ENCODE results near the gene NEMP2. TPM values are rescaled to one million over a fixed set of nuclear protein-coding genes. Genes with fewer than 3 reads are reported as not detected.
A peak's percentile ranks its signal among the peaks of the same experiment; 100 is the strongest.

Gene NEMP2
- total and polyA plus RNA-seq, 4 donors, result 5.7 to 6.9 (median 5.8) TPM

- peak in 1 of 6 donors; percentile 58 for DNase-seq (ENCODE audit: low read depth in 4 of 6, low spot score in 6 of 6)
- H3K9me3 ChIP-seq (ENCODE audit: control insufficient read depth, insufficient read depth, low read length), result no peaks in the 10 kb centered on the region
- H3K4me1 ChIP-seq (ENCODE audit: control insufficient read depth, insufficient read depth, low read length), result no peaks in the 10 kb centered on the region
- no peak overlapping the region for H3K4me3 ChIP-seq (ENCODE audit: low read depth, low read length)
- H3K36me3 ChIP-seq (ENCODE audit: control insufficient read depth, insufficient read depth, low read length), result no peaks in the 10 kb centered on the region
- 0% methylated on average over 1 of the region's 2 CpGs for WGBS (ENCODE audit: insufficient coverage)
- H3K27me3 ChIP-seq (ENCODE audit: control insufficient read depth, insufficient read depth, low read length), result no peaks in the 10 kb centered on the region
- H3K27ac ChIP-seq (ENCODE audit: low read depth, low read length), result no peak overlapping the region
Measured at GRCh38 chr2:190562121-190562520, 27.6 kb upstream of the NEMP2 start.

DNA sequence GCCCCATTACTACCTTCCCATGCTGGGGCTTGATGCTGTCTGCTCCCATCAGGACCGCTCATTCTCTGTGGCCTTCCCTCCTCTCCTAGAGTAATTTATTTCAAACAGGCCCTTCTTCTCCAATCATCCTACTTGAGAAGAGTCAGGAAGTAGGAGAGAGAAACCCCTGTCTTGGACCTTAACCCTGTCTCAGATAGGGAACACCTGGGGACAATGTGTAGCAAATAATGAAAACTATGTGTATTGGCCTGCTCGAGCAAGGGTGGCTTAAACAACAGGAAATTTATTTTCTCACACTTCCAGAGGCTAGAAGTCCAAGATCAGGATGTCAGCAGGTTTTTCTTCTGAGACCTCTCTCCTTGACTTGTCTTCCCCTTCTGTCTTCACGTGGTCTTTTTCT is 26.6 kb upstream of the NEMP2 start:
- Histone ChIP-seq H3K27ac (ENCODE audit: low read depth, low read length) (no peak overlapping the region), H3K36me3 (ENCODE audit: control insufficient read depth, insufficient read depth, low read length) (no peaks in the 10 kb centered on the region), H3K4me1 (ENCODE audit: control insufficient read depth, insufficient read depth, low read length) (no peaks in the 10 kb centered on the region), H3K4me3 (ENCODE audit: low read depth, low read length) (no peak overlapping the region), H3K9me3 (ENCODE audit: control insufficient read depth, insufficient read depth, low read length) (no peaks in the 10 kb centered on the region), H3K27me3 (ENCODE audit: control insufficient read depth, insufficient read depth, low read length) (no peaks in the 10 kb centered on the region)
- 50% methylated on average over 1 of the region's 3 CpGs for WGBS (ENCODE audit: insufficient coverage)
- DNase-seq (ENCODE audit: low read depth in 4 of 6, low spot score in 6 of 6), result no peak

GRCh38 chr2:190554357-190555006 is 20.0 kb upstream of the NEMP2 start:
- Histone ChIP-seq H3K27ac (ENCODE audit: low read depth, low read length) (no peak overlapping the region), H3K4me1 (ENCODE audit: control insufficient read depth, insufficient read depth, low read length) (no peaks in the 10 kb centered on the region), H3K36me3 (ENCODE audit: control insufficient read depth, insufficient read depth, low read length) (no peaks in the 10 kb centered on the region), H3K27me3 (ENCODE audit: control insufficient read depth, insufficient read depth, low read length) (no peaks in the 10 kb centered on the region), H3K9me3 (ENCODE audit: control insufficient read depth, insufficient read depth, low read length) (no peaks in the 10 kb centered on the region), H3K4me3 (ENCODE audit: low read depth, low read length) (no peak overlapping the region)
- 84% methylated on average over 5 of the region's 7 CpGs for WGBS (ENCODE audit: insufficient coverage)
- no peak for DNase-seq (ENCODE audit: low read depth in 4 of 6, low spot score in 6 of 6)

DNA sequence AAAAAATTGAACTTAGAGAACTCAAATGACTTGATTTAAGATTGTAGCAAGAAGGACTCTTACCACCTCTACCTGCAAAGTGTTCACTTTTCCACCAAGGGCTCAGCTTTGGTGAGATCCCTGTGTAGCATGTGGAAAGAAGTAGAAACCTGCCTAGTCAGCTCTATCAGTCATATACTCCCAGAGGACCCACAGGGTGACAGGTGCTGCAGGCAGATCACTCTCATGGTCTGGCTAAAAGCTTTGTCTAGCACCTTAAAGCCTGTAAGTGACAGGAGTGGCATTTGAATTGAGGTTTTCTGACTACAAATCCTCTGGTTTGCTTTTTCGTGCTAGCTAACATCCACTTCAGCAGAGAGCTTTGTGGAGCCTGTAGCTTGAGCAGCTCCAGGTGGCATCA is 18.7 kb upstream of the NEMP2 start:
- 80% methylated on average over 1 of the region's 1 CpG for WGBS (ENCODE audit: insufficient coverage)
- no peaks in the 10 kb centered on the region for H3K9me3 ChIP-seq (ENCODE audit: control insufficient read depth, insufficient read depth, low read length)
- DNase-seq (ENCODE audit: low read depth in 4 of 6, low spot score in 6 of 6), result no peak
- no peaks in the 10 kb centered on the region for H3K27me3 ChIP-seq (ENCODE audit: control insufficient read depth, insufficient read depth, low read length)
- no peaks in the 10 kb centered on the region for H3K4me1 ChIP-seq (ENCODE audit: control insufficient read depth, insufficient read depth, low read length)
- H3K4me3 ChIP-seq (ENCODE audit: low read depth, low read length), result no peak overlapping the region
- H3K27ac ChIP-seq (ENCODE audit: low read depth, low read length), result no peak overlapping the region
- H3K36me3 ChIP-seq (ENCODE audit: control insufficient read depth, insufficient read depth, low read length), result no peaks in the 10 kb centered on the region

GRCh38 chr2:190551928-190552327 is 17.4 kb upstream of the NEMP2 start:
- Histone ChIP-seq H3K27me3 (ENCODE audit: control insufficient read depth, insufficient read depth, low read length) (no peaks in the 10 kb centered on the region), H3K4me3 (ENCODE audit: low read depth, low read length) (no peak overlapping the region), H3K36me3 (ENCODE audit: control insufficient read depth, insufficient read depth, low read length) (no peaks in the 10 kb centered on the region), H3K4me1 (ENCODE audit: control insufficient read depth, insufficient read depth, low read length) (no peaks in the 10 kb centered on the region), H3K27ac (ENCODE audit: low read depth, low read length) (no peak overlapping the region), H3K9me3 (ENCODE audit: control insufficient read depth, insufficient read depth, low read length) (no peaks in the 10 kb centered on the region)
- DNase-seq (ENCODE audit: low read depth in 4 of 6, low spot score in 6 of 6), result no peak
- WGBS (ENCODE audit: insufficient coverage), result 95% methylated on average over 2 of the region's 4 CpGs

- WGBS (ENCODE audit: insufficient coverage), result no CpG with 5 or more reads among the region's 3 CpGs
- H3K4me1 ChIP-seq (ENCODE audit: control insufficient read depth, insufficient read depth, low read length), result no peaks in the 10 kb centered on the region
- H3K27ac ChIP-seq (ENCODE audit: low read depth, low read length), result no peak overlapping the region
- no peak overlapping the region for H3K4me3 ChIP-seq (ENCODE audit: low read depth, low read length)
- H3K9me3 ChIP-seq (ENCODE audit: control insufficient read depth, insufficient read depth, low read length), result no peaks in the 10 kb centered on the region
- no peaks in the 10 kb centered on the region for H3K36me3 ChIP-seq (ENCODE audit: control insufficient read depth, insufficient read depth, low read length)
- no peaks in the 10 kb centered on the region for H3K27me3 ChIP-seq (ENCODE audit: control insufficient read depth, insufficient read depth, low read length)
- DNase-seq (ENCODE audit: low read depth in 4 of 6, low spot score in 6 of 6), result no peak
Measured at GRCh38 chr2:190550137-190550536, 15.6 kb upstream of the NEMP2 start.

DNA sequence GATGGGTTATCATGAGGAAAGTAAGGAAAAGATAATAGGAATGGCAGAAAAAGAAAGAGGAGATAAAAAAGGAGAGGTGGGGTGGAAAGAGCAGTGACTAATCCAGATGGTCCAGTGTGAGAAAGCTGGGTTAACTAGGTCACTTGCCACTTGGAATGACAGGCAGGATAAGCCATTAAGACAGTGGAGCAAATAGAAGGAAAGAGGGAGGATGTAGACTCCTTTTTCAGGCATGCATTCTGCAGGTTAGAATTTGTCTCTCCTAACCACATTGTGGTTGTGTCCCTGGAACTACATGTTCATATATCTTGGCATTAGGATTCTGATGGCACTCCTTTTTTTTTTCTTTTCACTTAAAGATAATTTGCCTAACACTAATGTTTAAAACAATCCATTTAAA is 13.4 kb upstream of the NEMP2 start:
- DNase-seq (ENCODE audit: low read depth in 4 of 6, low spot score in 6 of 6), result no peak
- H3K27me3 ChIP-seq (ENCODE audit: control insufficient read depth, insufficient read depth, low read length), result no peaks in the 10 kb centered on the region
- H3K4me3 ChIP-seq (ENCODE audit: low read depth, low read length), result no peak overlapping the region
- H3K4me1 ChIP-seq (ENCODE audit: control insufficient read depth, insufficient read depth, low read length), result no peaks in the 10 kb centered on the region
- H3K36me3 ChIP-seq (ENCODE audit: control insufficient read depth, insufficient read depth, low read length), result no peaks in the 10 kb centered on the region
- no peak overlapping the region for H3K27ac ChIP-seq (ENCODE audit: low read depth, low read length)
- no peaks in the 10 kb centered on the region for H3K9me3 ChIP-seq (ENCODE audit: control insufficient read depth, insufficient read depth, low read length)

- no peaks in the 10 kb centered on the region for H3K36me3 ChIP-seq (ENCODE audit: control insufficient read depth, insufficient read depth, low read length)
- WGBS (ENCODE audit: insufficient coverage), result no CpG with 5 or more reads among the region's 3 CpGs
- no peak for DNase-seq (ENCODE audit: low read depth in 4 of 6, low spot score in 6 of 6)
Measured at GRCh38 chr2:190546734-190547133, 12.2 kb upstream of the NEMP2 start.

DNA sequence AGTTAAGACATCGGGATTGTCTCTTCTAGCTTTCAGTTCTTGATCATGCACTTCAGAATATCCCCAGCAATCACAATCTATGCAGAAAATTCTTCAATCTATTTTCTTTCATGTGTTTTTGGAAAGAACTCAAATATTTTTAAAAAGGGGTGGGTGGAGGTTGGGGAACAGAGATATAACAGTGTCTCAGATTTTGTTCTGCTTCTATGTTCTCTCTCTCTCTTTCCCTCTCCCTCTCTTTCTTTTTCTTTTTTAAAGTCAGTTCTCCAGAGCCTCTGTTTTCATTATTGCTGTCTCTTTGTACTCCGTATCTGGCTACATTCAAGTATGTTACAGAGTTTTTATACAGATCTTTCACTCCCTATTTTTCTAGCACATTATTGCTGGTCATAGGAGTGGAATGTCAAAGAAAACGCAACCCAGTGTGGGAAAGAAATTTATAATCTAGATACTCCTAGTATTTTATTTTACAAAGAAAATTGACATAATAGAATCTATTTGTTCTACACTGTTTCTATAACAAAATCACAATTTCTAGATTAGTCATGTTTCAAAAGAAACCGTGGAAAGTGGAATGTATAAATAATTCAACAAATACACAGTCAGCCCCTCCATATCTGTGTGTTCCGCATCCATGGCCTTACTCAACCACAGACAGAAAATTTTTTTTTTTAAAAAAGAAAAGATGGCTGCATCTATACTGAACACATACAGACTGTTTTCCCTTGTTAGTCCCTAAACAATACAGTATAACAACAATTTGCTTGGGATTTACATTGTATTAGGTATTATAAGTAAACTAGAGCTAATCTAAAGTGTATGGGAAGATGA is 11.2 kb upstream of the NEMP2 start:
- Histone ChIP-seq H3K4me1 (ENCODE audit: control insufficient read depth, insufficient read depth, low read length) (no peaks in the 10 kb centered on the region), H3K36me3 (ENCODE audit: control insufficient read depth, insufficient read depth, low read length) (no peaks in the 10 kb centered on the region), H3K27me3 (ENCODE audit: control insufficient read depth, insufficient read depth, low read length) (no peaks in the 10 kb centered on the region), H3K9me3 (ENCODE audit: control insufficient read depth, insufficient read depth, low read length) (peaks cover 4% of the 10 kb centered on the region), H3K27ac (ENCODE audit: low read depth, low read length) (peak overlapping the region; percentile 48), H3K4me3 (ENCODE audit: low read depth, low read length) (no peak overlapping the region)
- no peak for DNase-seq (ENCODE audit: low read depth in 4 of 6, low spot score in 6 of 6)
- no CpG with 5 or more reads among the region's 5 CpGs for WGBS (ENCODE audit: insufficient coverage)

More at GRCh38 chr2:190546734-190547133, 12.2 kb upstream of the NEMP2 start:
- Histone ChIP-seq H3K4me1 (ENCODE audit: control insufficient read depth, insufficient read depth, low read length) (no peaks in the 10 kb centered on the region), H3K27me3 (ENCODE audit: control insufficient read depth, insufficient read depth, low read length) (no peaks in the 10 kb centered on the region), H3K9me3 (ENCODE audit: control insufficient read depth, insufficient read depth, low read length) (no peaks in the 10 kb centered on the region), H3K27ac (ENCODE audit: low read depth, low read length) (no peak overlapping the region), H3K4me3 (ENCODE audit: low read depth, low read length) (no peak overlapping the region)

- Histone ChIP-seq H3K4me1 (ENCODE audit: control insufficient read depth, insufficient read depth, low read length) (no peaks in the 10 kb centered on the region), H3K27me3 (ENCODE audit: control insufficient read depth, insufficient read depth, low read length) (no peaks in the 10 kb centered on the region), H3K27ac (ENCODE audit: low read depth, low read length) (no peak overlapping the region), H3K36me3 (ENCODE audit: control insufficient read depth, insufficient read depth, low read length) (no peaks in the 10 kb centered on the region), H3K9me3 (ENCODE audit: control insufficient read depth, insufficient read depth, low read length) (peaks cover 7% of the 10 kb centered on the region), H3K4me3 (ENCODE audit: low read depth, low read length) (no peak overlapping the region)
- DNase-seq (ENCODE audit: low read depth in 4 of 6, low spot score in 6 of 6), result no peak
- WGBS (ENCODE audit: insufficient coverage), result 71% methylated on average over 1 of the region's 3 CpGs
Measured at GRCh38 chr2:190545093-190545492, 10.6 kb upstream of the NEMP2 start.

All from spinal cord (tissue), 10 donors.